Panc1 (cell line): ENCODE data around the gene LRRC10B. TPM values are rescaled to one million over a fixed set of nuclear protein-coding genes. Genes with fewer than 3 reads are reported as not detected.

Experiments used
- ATAC-seq: fragments of 200-7000 bp; cut with Tn5 transposase; 2 replicates; pipeline ENCODE4 v1.9.1; 2020; ENCODE audit warnings: mild to moderate bottlenecking, moderate library complexity
- BruUV-seq: library from RNA; stranded (reverse); fragments of 400-500 nt; replicated peaks from 2 replicates; lab custom pipeline; 2021; lab: Mats Ljungman, UMichigan
- CTCF ChIA-PET: fragments of 300-600 bp; sonication (Branson Sonifier 250); formaldehyde crosslinking; loops from one replicate; lab custom pipeline; 2022; ENCODE audit warnings: antibody characterized with exemption; lab: Charles Lee
- POLR2A ChIA-PET: fragments of 300-600 bp; sonication (Branson Sonifier 250); formaldehyde crosslinking; loops from one replicate; lab custom pipeline; 2022; ENCODE audit warnings: antibody characterized with exemption; lab: Charles Lee
- DNase-seq: peaks from one replicate; pipeline ENCODE4 v3.0.0-alpha.2; 2010; ENCODE audit warnings: low read depth, low spot score
- H3K27ac ChIP-seq: 2 replicates; pipeline ENCODE4 v1.5.1; 2011; ENCODE audit warnings: mild to moderate bottlenecking, low read length, inconsistent platforms
- H3K27me3 ChIP-seq: fragments of 200-500 bp; sonication (Bioruptor generic); 2 replicates; pipeline ENCODE4 v1.6.0; 2014; ENCODE audit warnings: low read length, inconsistent platforms; ENCODE audit not compliant: control insufficient read depth, insufficient read depth
- H3K36me3 ChIP-seq: fragments of 200-500 bp; sonication (Bioruptor generic); 2 replicates; pipeline ENCODE4 v1.5.1; 2014; ENCODE audit warnings: inconsistent platforms, mild to moderate bottlenecking, low read length, moderate library complexity; ENCODE audit not compliant: control insufficient read depth, insufficient read depth
- H3K4me1 ChIP-seq: 2 replicates; pipeline ENCODE4 v1.5.1; 2011; ENCODE audit warnings: inconsistent platforms, mild to moderate bottlenecking, low read length, moderate library complexity; ENCODE audit not compliant: control insufficient read depth, insufficient read depth
- H3K4me3 ChIP-seq, 2 experiments: 2 replicates each; pipeline ENCODE4 v1.5.1; 2011 to 2012; ENCODE audit warnings: low read depth in 2 of 2, low read length in 2 of 2, mild to moderate bottlenecking in 2 of 2, inconsistent platforms in 1 of 2, moderate library complexity in 1 of 2
- H3K9me3 ChIP-seq: fragments of 200-500 bp; sonication (Bioruptor generic); 2 replicates; pipeline ENCODE4 v1.5.1; 2014; ENCODE audit warnings: low read depth, mild to moderate bottlenecking, inconsistent platforms, low read length, moderate library complexity; ENCODE audit not compliant: control insufficient read depth, insufficient read depth
- POLR2AphosphoS5 ChIP-seq: IDR thresholded peaks from 2 replicates; pipeline ENCODE4 v1.6.1; 2012; ENCODE audit warnings: mild to moderate bottlenecking, low read depth, low read length, moderate library complexity
- REST ChIP-seq, 2 experiments: IDR thresholded peaks; 2 replicates each; pipeline ENCODE4 v1.6.1; 2011 to 2012; ENCODE audit warnings: low read depth in 2 of 2, control low read depth in 1 of 2, low read length in 1 of 2, mild to moderate bottlenecking in 1 of 2, moderate library complexity in 1 of 2; ENCODE audit not compliant: insufficient read depth in 1 of 2
- SIN3A ChIP-seq: IDR thresholded peaks from 2 replicates; pipeline ENCODE4 v1.6.1; 2012; ENCODE audit warnings: low read depth, mild to moderate bottlenecking, low read length, moderate library complexity, borderline replicate concordance; ENCODE audit not compliant: insufficient read depth
- TCF7L2 ChIP-seq: IDR thresholded peaks from 2 replicates; pipeline ENCODE4 v1.6.1; 2011; ENCODE audit warnings: mild to moderate bottlenecking, low read depth, low read length, inconsistent platforms
- in situ Hi-C: cut with HindIII; loops from 2 replicates; pipeline ENCODE4 v1.10.0; 2016; ENCODE audit warnings: low sequenced_read_pairs, low pct_unique_long_range_greater_than_20kb
- intact Hi-C: fragments of 100-400 bp; cut with micrococcal nuclease; formaldehyde crosslinking; loops from one replicate; pipeline ENCODE4 v1.10.0; 2022; ENCODE audit not compliant: unreplicated experiment
- total RNA-seq: library from RNA; stranded (reverse); gene quantifications from one replicate; pipeline ENCODE4 v1.2.1, GENCODE V29; 2021; ENCODE audit not compliant: unreplicated experiment
- TF ChIP-seq, protein P1 (sequence below): fragments of 450-650 bp; IDR thresholded peaks from 2 replicates; pipeline ENCODE4 v1.5.1; 2017; ENCODE audit warnings: mild to moderate bottlenecking

Gene LRRC10B
- total RNA-seq, 1 experiment from 2014 or later = 0.23 TPM

GRCh38 chr11:61496602-61497400 is 11.7 kb upstream of the LRRC10B start:
- Histone ChIP-seq H3K9me3 (no peaks in the 10 kb centered on the region), H3K4me3 (no peak overlapping the region), H3K4me1 (peaks cover 7% of the 10 kb centered on the region; the same call in 1 of the 2 replicates), H3K27me3 (no peaks in the 10 kb centered on the region), H3K27ac (no peak overlapping the region), H3K36me3 (no peaks in the 10 kb centered on the region)
- DNase-seq = no peak
- ChIA-PET POLR2A (no interaction called here), CTCF (no interaction called here)
- intact Hi-C loops (no loop called here), in situ Hi-C loops (no loop called here)
- TF ChIP-seq REST (IDR thresholded peaks at IDR 0.05; ENCODE audit: insufficient read depth in 1 of 2, low read depth in 2 of 2, low read length in 1 of 2) (no peak), SIN3A (no peak), POLR2AphosphoS5 (no peak)
- ATAC-seq = no peak
- no TSS peak for BruUV-seq

DNA sequence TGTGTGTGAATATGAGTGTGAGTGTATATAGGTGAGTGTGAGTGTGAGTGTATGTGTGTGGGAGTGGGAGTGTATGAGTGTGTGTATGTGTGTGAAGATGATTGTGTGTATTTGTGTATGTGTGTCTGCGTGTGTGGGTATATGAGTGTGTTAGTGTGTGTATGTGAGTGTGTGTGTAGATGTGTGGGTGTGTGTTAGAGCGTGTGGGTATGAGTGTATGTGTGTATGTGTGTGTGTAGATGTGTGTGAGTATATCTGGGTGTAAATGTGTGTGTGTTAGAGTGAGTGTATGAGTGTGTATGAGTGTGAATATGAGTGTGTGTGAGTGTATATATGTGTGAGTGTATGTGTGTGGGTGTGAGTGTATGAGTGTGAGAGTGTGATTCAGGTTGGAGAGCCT is 11.1 kb upstream of the LRRC10B start:
- H3K27ac ChIP-seq = no peak overlapping the region
- no peak for DNase-seq
- in situ Hi-C loops (no loop called here), intact Hi-C loops (no loop called here)
- no peak overlapping the region for H3K4me3 ChIP-seq
- ChIA-PET CTCF (no interaction called here), POLR2A (no interaction called here)
- H3K27me3 ChIP-seq = no peaks in the 10 kb centered on the region
- ATAC-seq = no peak
- peaks cover 7% of the 10 kb centered on the region; the same call in 1 of the 2 replicates for H3K4me1 ChIP-seq
- H3K9me3 ChIP-seq = no peaks in the 10 kb centered on the region
- no peaks in the 10 kb centered on the region for H3K36me3 ChIP-seq
- BruUV-seq = no TSS peak
- no peak for TF ChIP-seq REST (IDR thresholded peaks at IDR 0.05; ENCODE audit: insufficient read depth in 1 of 2, low read depth in 2 of 2, low read length in 1 of 2)
- TF ChIP-seq POLR2AphosphoS5 = no peak
- TF ChIP-seq TCF7L2 = no peak
- TF ChIP-seq, protein P1, sequence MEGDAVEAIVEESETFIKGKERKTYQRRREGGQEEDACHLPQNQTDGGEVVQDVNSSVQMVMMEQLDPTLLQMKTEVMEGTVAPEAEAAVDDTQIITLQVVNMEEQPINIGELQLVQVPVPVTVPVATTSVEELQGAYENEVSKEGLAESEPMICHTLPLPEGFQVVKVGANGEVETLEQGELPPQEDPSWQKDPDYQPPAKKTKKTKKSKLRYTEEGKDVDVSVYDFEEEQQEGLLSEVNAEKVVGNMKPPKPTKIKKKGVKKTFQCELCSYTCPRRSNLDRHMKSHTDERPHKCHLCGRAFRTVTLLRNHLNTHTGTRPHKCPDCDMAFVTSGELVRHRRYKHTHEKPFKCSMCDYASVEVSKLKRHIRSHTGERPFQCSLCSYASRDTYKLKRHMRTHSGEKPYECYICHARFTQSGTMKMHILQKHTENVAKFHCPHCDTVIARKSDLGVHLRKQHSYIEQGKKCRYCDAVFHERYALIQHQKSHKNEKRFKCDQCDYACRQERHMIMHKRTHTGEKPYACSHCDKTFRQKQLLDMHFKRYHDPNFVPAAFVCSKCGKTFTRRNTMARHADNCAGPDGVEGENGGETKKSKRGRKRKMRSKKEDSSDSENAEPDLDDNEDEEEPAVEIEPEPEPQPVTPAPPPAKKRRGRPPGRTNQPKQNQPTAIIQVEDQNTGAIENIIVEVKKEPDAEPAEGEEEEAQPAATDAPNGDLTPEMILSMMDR = no peak
- no peak for TF ChIP-seq SIN3A
